ENCODE results near the gene CMYA5.

Gene CMYA5

DNA sequence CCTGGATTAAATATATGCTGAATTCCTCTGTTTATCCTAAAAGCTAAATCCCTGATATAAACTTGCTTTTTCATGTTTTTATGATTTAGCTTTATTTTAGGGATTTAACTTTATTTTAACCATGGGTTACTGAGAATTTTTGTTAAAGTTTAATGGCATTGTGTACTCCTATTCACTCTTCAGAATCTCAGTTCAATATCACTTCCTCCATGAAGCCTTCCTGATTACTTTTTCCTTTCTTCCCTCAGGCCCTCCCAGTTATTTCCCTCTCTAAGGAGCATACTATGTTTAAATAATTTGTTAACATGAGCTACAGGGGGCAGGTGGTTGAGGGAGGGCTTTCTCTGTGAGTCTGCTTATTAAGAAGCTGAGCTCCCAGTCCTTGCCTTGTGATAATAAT lies 151.5 kb downstream of the CMYA5 start:
- DNase-seq: no peak

- no peak for DNase-seq
Observed at GRCh38 chr5:79842006-79842881, 152.6 kb downstream of the CMYA5 start.

GRCh38 chr5:79842991-79843390 lies 153.4 kb downstream of the CMYA5 start:
- DNase-seq: no peak

DNA sequence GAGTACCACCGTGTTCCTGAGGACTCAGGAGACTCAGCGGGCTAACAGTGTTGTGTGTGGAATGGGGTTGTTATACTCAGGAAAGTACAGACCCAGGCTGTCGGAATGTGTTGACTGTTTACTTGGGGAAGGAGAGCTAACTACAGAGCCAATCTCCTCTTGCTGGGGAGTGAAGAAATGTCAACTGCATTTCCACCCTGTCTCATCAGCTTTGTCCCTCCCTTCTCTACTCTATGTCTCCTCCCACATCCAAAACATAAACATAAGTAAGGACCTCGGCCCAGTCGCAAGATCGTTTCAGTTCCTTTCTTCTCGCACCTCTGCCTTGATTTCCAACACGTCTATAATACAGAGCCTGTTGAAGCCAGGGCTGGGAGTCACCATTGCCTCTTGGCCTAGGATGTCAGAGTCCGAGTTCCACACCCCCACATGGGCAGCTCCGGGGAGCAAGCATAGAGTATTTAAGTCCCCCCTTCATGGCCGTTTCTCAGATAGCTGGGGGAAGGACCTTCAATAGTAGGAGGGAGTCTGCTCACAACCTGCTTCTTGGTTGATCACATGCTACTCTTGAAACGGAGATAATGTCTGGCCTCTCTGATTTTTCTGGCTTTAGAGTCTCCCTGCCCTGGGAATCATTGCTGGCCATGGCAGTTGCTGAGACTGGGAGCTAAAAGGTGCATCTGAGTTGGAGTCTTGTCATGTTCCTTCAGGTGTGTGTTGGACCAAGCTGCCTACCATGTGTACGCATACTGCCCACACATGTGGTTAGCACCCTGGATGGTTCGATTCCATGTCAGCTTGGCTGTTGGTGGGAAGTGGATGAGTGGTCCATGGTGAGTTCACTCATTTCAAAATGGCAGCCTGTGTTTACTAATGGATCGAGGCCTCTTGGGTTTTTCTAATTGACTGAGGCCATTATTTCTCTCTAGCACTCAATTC lies 154.1 kb downstream of the CMYA5 start:
- DNase-seq: no peak

DNA sequence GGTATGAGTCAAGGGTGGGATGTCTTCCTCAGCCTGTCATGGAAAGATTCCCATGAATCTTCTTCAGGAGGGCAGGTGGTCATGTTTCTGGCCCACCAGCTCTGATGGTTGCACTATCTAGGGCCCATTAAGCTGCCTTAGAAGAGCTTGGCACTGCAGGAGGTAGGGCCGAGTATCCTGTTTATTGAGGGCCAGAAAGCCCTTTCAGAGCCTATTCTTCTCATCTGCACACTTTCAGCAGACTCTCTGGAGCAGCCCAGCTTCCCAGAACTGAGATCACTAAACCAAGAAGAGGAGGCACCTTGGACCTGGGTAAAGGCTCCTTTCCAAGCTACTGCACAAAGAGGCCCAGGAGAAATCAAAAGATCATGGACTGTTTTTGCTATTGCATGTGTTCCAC lies 154.9 kb downstream of the CMYA5 start:
- no peak for DNase-seq

GRCh38 chr5:79845448-79846197 lies 156.0 kb downstream of the CMYA5 start:
- peak; percentile 54 for DNase-seq

- no peak for DNase-seq
Observed at GRCh38 chr5:79846198-79846521, 156.5 kb downstream of the CMYA5 start.

GRCh38 chr5:79847561-79847960 lies 157.9 kb downstream of the CMYA5 start:
- DNase-seq: peak; percentile 28

- DNase-seq: peak; percentile 28
Observed at GRCh38 chr5:79849061-79849460, 159.4 kb downstream of the CMYA5 start.
